ENCODE results near the gene CCNA1. TPM values are rescaled to one million over a fixed set of nuclear protein-coding genes. Genes with fewer than 3 reads are reported as not detected.

The CCNA1 gene
- total and polyA plus RNA-seq, 2 of the 13 experiments (the other 11 are each of a cell fraction or from before 2014, with no cell fraction given) = not detected

DNA sequence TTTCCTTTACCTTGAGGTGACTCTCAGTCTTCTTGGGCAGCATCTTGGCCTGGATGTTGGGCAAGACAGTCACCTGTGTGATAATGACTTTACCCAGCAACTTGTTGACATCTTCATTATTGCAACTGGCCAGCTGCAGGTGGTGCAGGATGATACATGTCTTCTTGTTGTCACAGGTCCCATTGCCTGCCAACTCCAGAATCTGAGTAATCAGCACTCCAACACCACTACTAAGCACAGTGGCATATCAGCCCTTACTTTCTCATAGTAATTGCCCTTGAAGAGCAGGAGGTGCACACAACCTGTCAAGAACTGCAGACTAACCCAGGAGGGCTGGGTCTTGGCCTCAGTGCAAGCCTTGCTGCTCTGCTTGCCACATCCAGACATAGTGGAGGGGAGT is 57.8 kb downstream of the CCNA1 start:
- CTCF ChIA-PET (ENCODE audit: low intra/inter-chr PET ratio, low total read pairs) = no interaction called here
- no peaks in the 10 kb centered on the region for H3K9me3 ChIP-seq (ENCODE audit: low read length)

More for the DNA sequence above, 57.8 kb downstream of the CCNA1 start:
- H4K20me1 ChIP-seq (ENCODE audit: insufficient read depth, low read length) = no peaks in the 10 kb centered on the region
- DNase-seq (ENCODE audit: low spot score) (no peak), FAIRE-seq (no peak), ATAC-seq (no peak)
- BruUV-seq (replicated peaks) = no TSS peak
- H3K36me3 ChIP-seq (replicated peaks in 1 of 2; ENCODE audit: control insufficient read depth in 1 of 2, insufficient read depth in 2 of 2, low read length in 2 of 2) = no peaks in the 10 kb centered on the region
- in situ Hi-C loops (cut with HindIII; ENCODE audit: extremely low pct_ligation_motif_present, low pct_unique_long_range_greater_than_20kb) = no loop called here
- H3K27me3 ChIP-seq (ENCODE audit: control insufficient read depth in 1 of 2, insufficient read depth in 2 of 2, low read length in 2 of 2) = 0 out of 5 replicates have a peak, but pooled peaks cover 0 to 2% of the 10 kb centered on the region in 2 experiments
- H3K4me3 ChIP-seq (replicated peaks in 1 of 3; ENCODE audit: insufficient read depth in 1 of 3, low read depth in 2 of 3, low read length in 3 of 3) = no peak overlapping the region
- H3K27ac ChIP-seq (ENCODE audit: extremely low read length, insufficient read depth, low read length) = no peak overlapping the region
- POLR2A ChIA-PET = no interaction called here
- intact Hi-C loops (cut with micrococcal nuclease; ENCODE audit: unreplicated experiment) = no loop called here
- H3K79me2 ChIP-seq (ENCODE audit: insufficient read depth, low read length) = no peaks in the 10 kb centered on the region
- no peak overlapping the region for H2AFZ ChIP-seq (ENCODE audit: low read length)
- no peaks in the 10 kb centered on the region for H3K4me1 ChIP-seq (ENCODE audit: insufficient read depth, low read length)
- H3K4me2 ChIP-seq (ENCODE audit: low read depth, low read length) = no peak overlapping the region
- TF ChIP-seq PLRG1 (conservative IDR thresholded peaks at IDR 0.05) = no peak
- TF ChIP-seq ZNF543 (CRISPR knock-in tag; IDR thresholded peaks at IDR 0.05) = no peak
- no peak overlapping the region for H3K9ac ChIP-seq (ENCODE audit: insufficient read depth, low read depth, low read length)

Other genes starting within 250 kb of the CCNA1 start
- gene SOHLH2, start 217.9 kb upstream of the CCNA1 start, total RNA-seq (2016; rRNA removed; fragmentation: Illumina TruSeq; extraction: Trizol) = not detected in 2 replicates
- gene SOHLH2, start 217.9 kb upstream of the CCNA1 start, polyA plus RNA-seq (2011; rRNA removed) = 0.07 TPM in 1 of 2 replicates, not detected in the other
- gene CCDC169, start 134.7 kb upstream of the CCNA1 start, total RNA-seq (2016; rRNA removed; fragmentation: Illumina TruSeq; extraction: Trizol) = 0.33 and 0.38 TPM in 2 replicates
- gene CCDC169, start 134.7 kb upstream of the CCNA1 start, polyA plus RNA-seq (2011; rRNA removed) = 0.25 and 0.27 TPM in 2 replicates
- 28.8 and 48.6 TPM in 2 replicates for gene SPART, start 86.1 kb upstream of the CCNA1 start, total RNA-seq (2016; rRNA removed; fragmentation: Illumina TruSeq; extraction: Trizol)
- gene SPART, start 86.1 kb upstream of the CCNA1 start, polyA plus RNA-seq (2011; rRNA removed) = 7.4 and 8.9 TPM in 2 replicates
- not detected in 2 replicates for gene SERTM1, start 241.5 kb downstream of the CCNA1 start, total RNA-seq (2016; rRNA removed; fragmentation: Illumina TruSeq; extraction: Trizol)
- not detected in 2 replicates for gene SERTM1, start 241.5 kb downstream of the CCNA1 start, polyA plus RNA-seq (2011; rRNA removed)

Data from HepG2 (cell line).